Endometrial microvascular endothelial cells (primary cell): Measurements from ENCODE around the gene KIAA0930. TPM values are rescaled to one million over a fixed set of nuclear protein-coding genes. Genes with fewer than 3 reads are reported as not detected.
"Not testable (repeated sequence)": the region's sequence is repeated elsewhere in the genome, so short reads cannot be mapped to it uniquely, and the experiment has no call there.

Experiments
- in situ Hi-C: cut with HindIII; loops from 2 replicates; pipeline ENCODE4 v1.10.0; 2017; ENCODE audit warnings: low sequenced_read_pairs, low pct_unique_long_range_greater_than_20kb; ENCODE audit errors: inconsistent ontology term
- total RNA-seq: library from RNA; depleted of rRNA; stranded (reverse); fragments of >200 nt; gene quantifications from one replicate; pipeline ENCODE4 v1.2.3, GENCODE V29; 2015; ENCODE audit errors: inconsistent ontology term

The KIAA0930 gene
- total RNA-seq, 1 donor from 2014 or later, result 37.9 TPM

DNA sequence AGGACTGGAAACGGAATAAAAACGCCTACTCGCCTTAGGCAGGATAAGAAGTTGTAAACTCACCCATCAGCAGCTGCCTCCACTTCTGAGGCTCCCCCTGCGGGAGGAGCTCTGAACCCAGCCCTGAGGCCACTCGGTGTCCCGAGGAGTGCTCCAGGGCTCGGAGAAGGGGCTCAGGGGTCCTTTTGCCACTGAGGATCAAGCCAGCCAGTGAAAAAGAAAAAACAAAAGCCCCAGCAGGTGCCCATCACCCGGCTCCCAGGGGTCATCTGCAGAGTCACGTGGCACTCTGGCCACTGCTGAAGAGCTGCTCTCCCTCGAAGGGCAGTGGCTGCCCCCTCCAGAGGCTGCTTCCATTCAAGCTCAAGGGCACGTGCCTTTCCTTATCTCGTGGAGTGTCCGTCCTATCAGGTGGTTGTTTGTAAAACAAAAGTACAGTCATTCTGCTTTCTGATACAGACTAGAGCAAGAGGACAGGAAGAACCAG, 48.0 kb downstream of the KIAA0930 start:
- in situ Hi-C loops, result no loop called here

- in situ Hi-C loops, result not testable (repeated sequence)
Measured at GRCh38 chr22:45191746-45192145, 48.9 kb downstream of the KIAA0930 start.

GRCh38 chr22:45190202-45190872, 50.4 kb downstream of the KIAA0930 start:
- in situ Hi-C loops, result no loop called here

- in situ Hi-C loops, result no loop called here
Measured at GRCh38 chr22:45188779-45189178, 51.9 kb downstream of the KIAA0930 start.

- in situ Hi-C loops, result no loop called here
Measured at GRCh38 chr22:45187891-45188290, 52.8 kb downstream of the KIAA0930 start.

DNA sequence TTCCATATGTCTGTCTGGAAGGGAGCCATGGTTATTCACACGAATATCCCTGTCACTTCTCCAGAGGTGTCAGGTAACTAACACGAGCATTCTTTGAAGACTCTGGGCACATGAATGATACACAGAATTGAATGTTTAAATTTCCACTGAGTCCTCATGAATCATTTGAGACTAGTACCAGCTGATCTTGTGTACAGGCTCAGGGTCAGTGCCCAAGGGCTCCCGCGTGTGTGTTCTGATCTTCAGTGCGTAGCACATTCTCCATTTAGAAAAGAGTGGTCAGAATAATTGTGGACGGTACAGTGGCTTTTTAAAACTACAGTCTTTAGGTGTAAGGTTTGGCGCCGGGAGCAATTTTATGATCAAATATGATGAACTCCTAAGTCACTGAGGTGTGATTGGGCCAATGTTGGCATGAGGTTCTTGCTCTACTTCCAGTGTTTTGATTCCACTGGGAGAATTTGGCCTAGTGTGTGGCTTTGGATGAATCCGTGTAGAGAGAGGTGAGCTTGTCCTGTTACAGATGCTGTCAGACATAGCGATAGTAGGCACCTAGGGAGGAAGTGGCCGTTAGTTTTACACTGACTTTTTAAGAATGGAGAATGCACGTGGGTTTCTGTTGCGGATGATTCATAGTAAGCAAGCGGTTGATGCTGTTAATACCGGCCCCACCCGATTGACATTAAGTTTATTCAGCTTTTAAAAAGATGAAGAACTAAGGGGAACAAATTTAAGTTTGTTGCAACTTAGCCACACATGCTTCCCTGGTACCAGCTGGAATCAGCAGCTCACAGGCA, 54.8 kb downstream of the KIAA0930 start:
- in situ Hi-C loops, result no loop called here

DNA sequence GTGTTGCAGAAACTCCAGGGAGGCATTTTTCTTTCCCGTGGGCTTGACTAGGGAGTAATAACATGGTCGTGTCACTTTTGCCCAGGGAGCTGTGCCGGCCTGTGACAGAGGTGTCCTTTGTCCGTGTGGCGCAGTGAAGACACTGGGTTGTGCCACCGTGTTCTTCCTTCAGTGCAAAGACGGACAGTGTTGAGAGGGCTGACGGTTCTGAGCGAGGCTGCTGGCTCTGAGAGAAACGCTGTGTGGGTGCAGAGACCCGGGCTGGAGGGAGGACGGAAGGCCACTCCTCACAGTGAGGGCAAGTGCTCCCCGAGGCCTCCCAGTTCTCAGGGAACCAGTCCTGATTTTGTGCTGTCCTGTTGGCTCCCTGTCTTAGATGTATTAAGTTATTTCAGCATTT, 56.7 kb downstream of the KIAA0930 start:
- in situ Hi-C loops, result no loop called here

DNA sequence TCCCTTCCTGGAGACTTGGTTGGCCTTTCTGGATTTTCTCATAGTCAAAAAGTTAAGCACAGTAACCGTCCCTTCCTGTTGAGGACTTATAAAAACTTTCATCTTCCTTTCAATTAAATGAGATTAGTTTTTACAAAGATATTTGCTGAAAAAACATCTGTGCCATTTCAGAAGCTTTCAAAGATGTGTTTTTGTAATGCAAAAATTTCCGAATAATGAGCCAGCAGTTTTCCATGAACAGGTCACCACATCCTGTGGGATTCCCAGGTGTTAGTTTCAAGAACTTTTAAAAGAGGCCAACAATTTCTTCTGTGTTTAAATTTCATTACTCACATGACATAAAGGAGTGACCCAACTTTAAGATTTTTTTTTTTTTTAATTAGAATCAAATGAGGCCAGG, 58.9 kb downstream of the KIAA0930 start:
- in situ Hi-C loops, result no loop called here

DNA sequence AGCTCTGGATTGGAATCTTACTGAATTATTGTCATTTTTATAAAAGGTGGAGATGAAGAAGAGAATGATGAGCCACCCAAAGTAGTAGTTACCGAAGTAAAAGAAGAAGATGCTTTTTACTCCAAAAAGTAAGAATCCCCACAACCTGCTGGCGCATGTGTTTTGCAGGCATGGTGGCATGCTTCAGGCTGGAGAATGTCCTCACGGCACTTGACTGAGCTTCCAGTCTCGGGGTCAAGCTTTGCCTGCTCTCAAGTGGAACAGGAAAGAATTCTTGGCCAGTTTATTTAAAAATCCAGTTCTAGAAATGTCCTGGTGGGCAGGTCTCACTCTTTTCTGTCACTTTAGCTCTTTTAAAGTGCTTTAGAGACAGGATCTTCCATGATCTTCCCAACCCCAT, 59.5 kb downstream of the KIAA0930 start:
- in situ Hi-C loops, result no loop called here

DNA sequence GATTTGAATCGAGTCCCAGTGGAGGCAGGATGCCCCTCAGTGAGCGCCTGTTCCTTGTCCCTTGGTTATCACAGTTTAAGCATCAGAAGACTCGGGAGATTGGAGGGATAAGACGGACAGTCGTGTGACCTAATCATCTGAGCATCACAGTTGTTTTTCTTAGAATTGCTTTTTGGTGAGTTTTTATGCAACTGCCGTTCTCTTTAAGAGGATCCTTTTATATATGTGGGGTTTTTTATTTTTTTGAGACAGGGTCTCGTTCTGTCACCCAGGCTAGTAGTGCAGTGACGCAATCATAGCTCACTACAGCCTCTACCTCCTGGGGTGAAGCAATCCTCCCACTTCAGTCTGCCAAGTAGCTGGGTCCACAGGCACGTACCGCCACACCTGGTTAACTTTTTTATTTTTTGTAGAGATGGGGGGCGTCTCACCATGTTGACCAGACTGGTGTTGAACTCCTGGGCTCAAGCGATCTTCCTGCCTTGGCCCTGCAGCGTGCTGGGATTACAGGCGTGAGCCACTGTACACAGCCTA, 60.5 kb downstream of the KIAA0930 start:
- in situ Hi-C loops, result no loop called here

- in situ Hi-C loops, result no loop called here
Measured at GRCh38 chr22:45179276-45180049, 61.2 kb downstream of the KIAA0930 start.

DNA sequence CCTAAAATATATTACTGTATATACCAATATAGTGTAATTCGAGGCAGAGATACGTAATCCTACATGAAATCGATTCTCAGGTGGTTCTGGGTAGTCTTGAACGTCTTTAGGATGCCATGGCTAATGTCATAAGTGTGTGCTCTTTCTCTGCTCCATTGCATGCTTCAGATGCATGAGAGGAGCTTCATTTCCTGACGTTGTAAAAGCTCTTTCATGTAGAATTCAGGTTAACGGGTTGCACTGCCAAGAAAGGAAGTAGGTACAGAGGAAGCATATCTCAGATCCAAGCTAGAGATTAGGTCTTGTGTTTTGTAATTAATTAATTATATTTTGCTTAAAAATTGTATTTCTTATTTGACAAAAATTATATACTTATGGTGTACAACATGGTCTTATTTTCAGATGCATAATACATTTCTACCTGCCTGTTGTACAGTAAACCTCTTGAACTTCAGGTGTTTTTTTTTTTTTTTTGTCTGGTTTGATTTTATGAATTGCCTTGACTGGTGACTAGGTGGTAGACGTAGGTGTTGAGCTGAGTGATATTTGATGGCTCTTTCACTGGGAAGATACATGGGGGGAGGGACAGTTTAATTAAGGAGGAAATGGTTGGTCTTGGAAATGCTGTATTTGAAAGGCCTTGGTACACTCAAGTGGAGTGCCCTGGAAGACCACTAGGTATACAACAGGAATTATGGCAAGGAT, 67.7 kb downstream of the KIAA0930 start:
- in situ Hi-C loops, result no loop called here

DNA sequence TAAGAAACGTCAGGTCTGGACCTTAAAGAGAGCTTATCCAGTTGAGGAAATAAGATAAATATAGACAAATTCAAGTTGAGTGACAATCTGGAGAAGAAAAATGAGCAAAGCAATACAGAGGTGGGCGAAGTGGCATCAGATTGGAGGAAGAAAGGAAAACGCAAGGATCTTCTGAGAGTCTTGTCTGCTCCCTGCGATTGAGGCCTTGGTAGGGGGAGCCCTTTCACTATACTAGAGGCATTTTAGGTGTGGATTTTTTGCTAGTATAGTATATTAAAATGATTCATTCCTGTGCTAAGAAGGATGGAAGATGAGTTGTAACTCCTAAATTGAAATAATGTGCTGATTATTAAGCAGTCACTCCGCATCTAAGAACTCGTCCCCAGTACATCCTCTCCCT, 68.9 kb downstream of the KIAA0930 start:
- in situ Hi-C loops, result no loop called here

DNA sequence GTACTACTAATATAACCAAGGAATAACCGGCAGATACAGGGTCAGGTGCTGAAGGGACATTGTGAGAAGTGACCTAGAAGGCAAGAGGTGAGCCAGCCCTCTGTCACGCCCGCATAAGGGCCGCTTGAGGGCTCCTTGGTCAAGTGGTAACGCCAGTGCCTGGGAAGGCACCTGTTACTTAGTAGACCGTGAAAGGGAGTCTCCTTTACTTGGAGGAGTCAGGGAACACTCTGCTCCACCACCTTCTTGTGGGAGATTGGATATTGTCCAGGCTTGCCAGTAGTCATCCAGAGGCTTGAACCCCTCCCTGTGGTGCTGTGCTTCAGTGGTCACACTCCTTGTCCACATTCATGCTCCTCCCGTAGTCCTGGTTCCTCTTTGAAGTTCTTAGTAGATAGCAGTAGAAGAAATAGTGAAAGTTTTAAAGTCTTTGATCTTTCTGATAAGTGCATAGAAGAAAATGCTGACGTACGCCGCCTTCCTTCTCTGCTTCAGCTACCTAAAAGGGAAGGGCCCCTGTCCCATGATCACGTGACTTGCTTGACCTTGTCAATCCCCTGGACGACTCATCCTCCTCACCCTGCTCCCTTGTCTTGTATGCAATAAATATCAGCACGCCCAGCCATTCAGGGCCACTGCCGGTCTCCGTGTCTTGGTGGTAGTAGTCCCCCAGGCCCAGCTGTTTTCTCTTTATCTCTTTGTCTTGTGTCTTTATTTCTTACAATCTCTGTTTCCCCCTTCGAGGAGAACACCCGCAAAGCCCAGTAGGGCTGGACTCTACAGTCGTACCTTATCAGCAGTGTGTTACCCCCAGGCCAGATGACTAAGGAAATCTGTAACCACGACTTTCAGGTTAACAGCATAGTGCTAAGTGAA, 70.9 kb downstream of the KIAA0930 start:
- in situ Hi-C loops, result no loop called here

- in situ Hi-C loops, result no loop called here
Measured at GRCh38 chr22:45166932-45167331, 73.8 kb downstream of the KIAA0930 start.

GRCh38 chr22:45164270-45165088, 76.2 kb downstream of the KIAA0930 start:
- in situ Hi-C loops, result no loop called here
